NCI-H446 (cell line): ENCODE data around the gene TEPSIN.

ENCODE experiments used
- DNase-seq, 2 experiments: peaks; one replicate each; lab custom pipeline; 2025; lab: John Stamatoyannopoulos, UW

TEPSIN gene

DNA sequence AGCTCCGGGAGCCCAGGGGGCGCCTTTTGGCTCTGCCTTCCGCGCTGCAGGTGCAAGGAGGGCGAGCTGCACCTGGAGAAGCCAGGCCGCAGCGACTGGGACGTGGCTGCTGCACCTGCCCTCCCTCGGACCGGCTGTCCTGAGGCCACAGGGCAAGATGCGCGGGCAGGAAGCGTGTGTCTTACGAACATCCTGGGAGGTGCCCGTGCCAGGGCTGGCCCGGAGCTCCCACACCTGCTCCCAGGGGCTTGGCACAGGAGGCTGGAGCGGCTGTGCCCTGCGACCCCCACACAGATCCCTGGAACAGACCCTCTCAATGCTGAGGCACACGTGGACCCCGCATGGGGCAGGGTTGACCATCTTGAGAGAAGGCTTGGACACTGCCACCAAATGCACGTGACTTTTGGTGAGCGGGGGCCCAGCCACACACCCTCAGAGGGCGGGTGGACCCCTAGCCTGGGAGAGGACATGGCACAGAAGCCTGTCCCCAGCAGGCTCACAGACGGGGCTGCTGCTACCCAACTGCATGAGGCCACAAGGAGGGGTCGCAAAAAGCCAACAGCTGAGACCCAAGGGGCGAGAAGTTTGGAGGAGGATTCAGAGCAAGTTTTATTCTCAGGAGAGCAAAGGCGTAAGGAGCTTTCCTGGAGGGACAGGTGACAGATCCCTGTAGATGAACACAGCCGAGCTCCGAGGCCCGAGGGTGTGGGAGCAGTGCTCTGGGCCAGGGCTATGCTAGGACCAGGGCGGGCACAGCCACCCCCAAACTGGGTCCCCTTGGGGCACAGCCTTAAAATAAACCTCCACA lies 11.6 kb upstream of the TEPSIN start:
- no peak for DNase-seq

DNA sequence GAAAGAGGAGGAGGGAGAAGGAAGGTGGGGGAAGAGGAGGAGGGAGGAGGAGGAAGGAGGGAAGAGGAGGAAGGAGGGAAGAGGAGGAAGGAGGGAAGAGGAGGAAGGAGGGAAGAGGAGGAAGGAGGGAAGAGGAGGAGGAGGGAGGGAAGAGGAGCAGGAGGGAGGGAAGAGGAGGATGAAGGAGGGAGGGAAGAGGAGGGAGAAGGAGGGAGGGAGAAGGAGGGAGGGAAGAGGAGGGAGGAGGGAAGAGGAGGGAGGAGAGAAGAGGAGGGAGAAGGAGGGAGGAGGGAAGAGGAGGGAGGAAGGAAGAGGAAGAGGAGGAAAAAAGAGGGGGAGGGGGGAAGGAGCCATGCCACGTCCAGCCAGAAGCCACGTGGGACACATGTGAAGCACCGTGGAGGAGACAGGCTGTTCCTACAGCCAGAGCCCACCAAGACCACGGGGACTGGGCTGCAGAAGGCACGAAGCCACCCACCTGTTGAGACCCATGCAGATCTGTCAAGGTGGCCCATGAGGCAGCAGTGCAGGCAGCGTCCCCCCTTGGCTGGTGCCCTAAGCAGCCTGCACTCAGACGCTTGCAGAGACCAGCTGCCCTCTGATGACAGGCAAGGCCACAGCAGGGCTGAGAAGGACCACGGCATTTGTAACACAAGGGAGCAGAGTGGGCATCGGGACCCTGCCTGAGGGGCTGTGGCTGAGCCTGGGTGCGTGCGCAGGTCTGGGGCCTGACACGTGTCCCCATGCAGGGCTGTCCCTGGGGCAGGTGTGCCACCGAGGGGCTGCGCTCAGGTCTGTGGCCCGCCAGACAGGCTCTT lies 10.6 kb upstream of the TEPSIN start:
- DNase-seq = no peak

DNA sequence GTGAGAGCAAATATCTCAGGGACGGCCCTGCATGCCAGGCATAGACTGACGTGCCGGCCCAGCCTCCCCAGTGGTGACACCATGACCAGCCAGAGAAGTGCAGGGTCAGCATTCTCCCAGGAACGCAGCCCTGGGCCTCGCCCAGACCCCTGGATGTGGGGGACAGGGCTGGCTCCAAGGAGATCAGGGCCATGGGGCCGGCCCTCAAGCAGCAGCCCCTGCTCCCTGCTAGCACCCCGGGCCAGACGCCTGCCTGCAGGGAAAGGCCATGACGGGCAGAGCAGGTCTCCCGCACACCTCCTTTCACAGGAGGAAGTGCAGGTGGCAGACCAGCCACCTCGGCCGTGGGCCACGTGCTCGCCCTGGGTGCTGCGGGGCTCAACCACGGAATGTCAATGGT lies 9.8 kb upstream of the TEPSIN start:
- DNase-seq = no peak

DNA sequence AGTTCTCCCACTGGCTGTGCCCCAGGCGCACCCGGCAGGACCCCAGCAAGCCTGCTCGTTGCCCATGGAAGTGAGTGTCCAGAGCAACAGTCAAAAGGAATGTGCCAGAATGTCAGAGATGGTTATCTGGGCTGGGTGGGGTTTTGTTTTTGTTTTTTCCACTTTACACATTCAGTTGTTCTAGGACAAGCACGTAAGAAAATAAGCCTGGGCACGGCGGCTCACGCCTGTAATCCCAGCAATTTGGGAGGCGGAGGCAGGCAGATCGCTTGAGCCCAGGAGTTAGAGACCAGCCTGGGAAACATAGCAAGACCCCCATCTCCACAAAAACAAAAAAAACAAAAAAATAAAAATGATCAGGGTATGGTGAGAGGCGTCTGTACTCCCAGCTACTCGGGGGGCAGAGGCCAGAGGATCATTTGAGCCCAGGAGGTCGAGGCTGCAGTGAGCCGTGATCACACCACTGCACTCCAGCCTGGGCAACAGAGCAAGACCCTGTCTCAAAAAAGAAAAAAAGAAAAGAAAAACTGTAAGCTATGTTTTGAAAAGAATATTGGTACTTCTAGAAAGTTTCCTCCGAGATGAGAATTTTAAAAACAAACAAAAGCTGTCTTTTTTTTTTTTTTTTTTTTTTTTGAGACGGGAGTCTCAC lies 8.6 kb upstream of the TEPSIN start:
- no peak for DNase-seq

DNA sequence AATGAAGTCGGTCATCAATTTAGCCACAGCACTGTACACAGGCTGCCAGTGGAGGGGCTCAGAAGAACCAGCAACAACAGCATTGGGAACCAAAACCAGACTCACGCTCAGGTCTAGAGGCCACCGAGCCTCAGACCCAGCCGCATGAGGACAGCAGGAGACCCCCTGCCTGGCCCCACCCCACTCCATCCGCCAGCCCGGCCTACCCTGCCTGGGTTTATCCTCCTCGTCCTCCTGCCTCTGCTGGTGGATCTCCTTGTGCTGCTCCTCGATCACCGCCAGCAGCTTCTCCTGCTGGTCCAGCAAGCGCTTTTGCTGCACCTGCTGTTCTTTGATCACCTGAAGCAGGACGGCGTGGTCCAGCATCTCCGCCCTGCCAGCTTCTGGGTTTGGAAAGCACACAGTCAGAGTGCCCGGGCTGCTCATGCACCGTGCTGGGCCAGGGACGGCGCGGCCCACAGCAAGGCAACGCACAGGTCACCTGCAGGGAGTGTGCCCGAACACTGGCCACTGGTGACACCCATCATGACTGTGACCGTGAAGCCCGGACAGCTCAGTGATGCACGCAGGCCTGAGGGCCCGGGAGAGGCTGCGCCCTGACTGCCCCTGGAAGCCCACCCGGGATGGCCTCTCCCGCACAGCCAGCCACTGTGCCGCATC lies 8.0 kb upstream of the TEPSIN start:
- no peak for DNase-seq

DNA sequence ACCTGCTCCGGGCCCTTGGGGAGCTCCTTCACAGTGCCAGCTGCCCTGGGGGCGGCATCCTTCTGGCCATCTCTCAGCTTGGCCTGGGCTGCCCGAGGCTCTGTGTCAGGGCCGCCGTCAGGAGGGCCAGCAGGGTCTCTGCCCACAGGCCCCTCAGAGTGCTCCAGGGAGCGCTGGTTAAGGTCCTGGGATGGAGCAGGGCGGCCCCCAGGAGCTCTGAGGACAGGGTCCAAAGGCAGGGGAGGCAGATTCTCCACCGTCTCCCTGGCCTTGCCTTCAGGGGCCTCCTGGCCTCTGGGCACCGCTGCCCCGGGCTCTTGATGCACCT lies 7.5 kb upstream of the TEPSIN start:
- no peak for DNase-seq

DNA sequence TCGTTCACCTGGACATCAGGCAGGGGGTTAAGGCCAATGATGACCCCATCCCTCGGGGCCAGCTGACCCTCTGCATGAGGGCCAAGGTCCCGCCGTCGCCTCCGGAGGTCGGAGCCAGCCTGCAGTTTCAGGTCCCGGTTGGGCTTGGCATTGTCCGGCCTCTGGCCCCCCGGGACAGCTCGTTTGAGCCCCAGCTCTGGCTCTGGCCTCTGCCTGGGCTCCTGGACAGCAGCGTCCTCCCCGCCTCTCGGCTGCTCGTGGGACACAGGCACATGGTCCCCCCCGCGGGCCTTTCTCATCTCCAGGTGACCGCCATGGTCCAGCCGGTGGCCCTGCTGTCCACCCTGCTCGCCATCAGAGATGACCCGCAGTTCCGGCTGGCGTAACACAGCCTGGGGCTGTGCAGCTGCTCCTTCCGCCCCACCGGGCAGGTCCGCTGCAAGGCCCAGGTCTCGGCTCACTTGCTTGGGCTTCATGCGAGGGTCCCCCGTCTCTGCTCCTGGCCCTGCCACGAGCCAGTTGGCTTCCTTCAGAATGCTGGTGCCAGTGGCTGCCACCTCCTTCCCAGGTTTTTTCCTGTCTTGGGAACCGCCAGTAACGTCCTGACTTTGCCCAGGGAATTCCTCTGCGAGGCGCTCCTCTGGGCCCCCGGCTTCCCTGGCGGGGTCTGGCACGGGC lies 6.9 kb upstream of the TEPSIN start:
- DNase-seq = no peak

DNA sequence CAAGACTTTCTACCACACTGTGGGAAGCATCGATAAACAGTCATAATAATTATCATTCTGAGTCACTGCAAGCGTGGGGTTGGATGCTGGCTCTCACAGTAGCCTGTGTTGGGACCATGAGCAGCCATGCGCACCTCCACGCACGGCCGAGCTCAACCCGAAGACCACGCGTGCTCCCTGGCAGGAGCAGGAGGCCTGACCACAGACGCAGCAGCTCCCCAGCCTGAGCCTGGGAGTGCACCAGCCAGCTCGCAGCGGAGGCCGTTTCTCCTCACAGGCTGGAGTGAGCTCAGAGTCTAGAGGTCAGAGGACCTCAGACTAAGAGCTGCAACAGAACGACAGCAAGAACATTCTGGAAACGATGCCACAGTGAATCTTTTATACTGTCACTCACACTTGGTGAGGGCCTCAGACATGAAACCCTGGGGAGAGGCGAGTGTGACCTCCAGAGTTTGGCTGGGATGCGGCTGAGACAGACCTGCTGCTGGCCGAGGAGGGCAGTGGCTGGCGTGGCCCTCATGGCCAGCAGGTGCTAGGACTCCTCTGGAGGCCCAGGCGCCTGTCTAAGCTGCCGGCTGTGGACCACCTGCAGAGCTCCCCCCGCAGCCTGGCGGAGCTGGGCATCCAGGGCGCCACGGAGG lies 6.3 kb upstream of the TEPSIN start:
- no peak for DNase-seq

DNA sequence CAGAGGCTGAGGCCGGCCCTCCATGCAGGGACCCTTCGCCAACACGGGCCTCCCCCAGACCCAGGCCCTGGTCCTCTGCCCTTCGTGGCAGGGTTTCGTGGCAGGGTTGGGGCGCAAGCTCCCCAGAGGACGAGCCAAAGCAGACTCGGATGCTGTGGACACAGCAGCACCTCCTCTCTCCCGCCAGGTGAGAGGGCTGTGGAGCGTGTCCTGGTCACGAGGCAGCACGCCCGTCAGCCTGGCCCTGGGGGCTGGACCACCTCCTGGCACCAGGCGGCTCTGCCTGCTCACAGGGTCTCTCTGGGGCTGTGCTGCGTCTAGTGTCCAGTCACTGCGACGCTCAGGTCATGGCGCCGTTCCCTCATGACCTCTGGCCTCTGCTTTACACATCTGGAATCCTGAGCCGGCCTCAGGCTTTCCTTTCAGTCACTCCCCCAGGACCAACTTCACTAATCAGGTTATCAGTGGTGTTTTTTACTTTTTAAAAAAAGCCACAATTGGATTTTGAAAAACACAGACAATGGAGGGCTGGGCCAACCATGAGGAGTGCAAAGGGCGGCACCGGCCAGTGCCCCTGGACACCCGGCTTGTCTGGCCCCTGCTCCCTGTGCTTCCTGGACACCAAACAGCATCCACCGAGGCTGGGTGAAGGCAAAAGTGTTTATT lies 5.6 kb upstream of the TEPSIN start:
- no peak for DNase-seq

DNA sequence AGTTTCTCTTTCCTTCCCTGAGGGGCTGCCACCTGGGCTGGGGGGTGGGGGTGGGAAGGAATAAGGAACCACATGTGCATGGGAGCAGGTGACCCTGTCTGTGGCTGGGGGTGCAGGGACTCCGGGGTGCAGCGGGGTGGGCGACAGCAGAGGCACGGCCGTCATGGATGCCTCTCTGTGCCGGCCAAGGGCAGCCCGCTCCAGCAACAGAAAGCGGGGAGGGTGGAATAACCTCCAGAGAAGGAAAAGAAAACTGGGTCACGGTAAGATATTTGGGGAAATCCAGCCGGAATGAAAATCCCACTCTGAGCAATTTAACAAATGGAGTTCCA lies 4.4 kb upstream of the TEPSIN start:
- DNase-seq = no peak

DNA sequence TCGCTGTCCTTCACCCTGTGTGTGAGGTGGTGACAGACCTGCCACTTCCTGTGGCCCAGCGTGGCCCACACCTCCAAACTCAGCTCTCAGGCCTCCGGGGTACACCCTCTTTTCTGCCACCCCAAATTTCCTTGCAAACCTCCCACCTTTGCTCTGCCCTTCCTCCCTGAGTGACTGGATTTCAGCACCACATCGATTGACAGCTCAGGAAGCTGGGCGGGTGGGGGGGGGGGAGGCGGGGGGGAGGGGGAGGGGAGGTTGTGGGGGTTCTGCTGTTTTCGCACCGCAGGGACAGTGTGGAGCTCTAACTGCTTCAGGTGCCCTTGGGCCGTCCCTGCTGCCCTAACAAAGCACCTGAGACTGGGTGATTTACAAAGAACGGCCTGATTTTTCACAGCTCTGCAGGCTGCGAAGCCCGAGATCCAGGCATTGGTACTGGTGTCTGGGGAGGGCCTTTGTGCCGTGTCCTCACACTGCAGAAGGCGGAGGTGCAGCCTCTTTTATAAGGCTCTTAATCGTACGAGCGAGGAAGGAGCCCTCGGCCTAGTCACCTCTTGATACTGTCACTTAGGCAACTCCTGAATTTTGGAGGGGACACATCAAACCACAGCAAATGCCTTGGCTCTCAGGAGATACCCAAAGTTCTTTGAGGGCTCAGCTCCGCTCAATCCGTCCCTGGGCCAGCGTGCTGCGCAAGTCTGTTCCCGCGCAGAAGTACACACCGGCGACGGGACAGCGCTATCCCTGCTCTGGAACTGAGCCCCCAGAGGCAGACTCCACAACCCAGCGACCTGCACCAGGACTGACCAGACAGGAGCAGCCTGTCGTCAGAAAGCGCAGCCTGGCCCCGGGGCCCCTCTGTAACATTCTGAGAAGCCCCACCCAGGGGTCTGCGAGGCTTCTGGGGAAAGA lies 3.8 kb upstream of the TEPSIN start:
- DNase-seq = no peak

DNA sequence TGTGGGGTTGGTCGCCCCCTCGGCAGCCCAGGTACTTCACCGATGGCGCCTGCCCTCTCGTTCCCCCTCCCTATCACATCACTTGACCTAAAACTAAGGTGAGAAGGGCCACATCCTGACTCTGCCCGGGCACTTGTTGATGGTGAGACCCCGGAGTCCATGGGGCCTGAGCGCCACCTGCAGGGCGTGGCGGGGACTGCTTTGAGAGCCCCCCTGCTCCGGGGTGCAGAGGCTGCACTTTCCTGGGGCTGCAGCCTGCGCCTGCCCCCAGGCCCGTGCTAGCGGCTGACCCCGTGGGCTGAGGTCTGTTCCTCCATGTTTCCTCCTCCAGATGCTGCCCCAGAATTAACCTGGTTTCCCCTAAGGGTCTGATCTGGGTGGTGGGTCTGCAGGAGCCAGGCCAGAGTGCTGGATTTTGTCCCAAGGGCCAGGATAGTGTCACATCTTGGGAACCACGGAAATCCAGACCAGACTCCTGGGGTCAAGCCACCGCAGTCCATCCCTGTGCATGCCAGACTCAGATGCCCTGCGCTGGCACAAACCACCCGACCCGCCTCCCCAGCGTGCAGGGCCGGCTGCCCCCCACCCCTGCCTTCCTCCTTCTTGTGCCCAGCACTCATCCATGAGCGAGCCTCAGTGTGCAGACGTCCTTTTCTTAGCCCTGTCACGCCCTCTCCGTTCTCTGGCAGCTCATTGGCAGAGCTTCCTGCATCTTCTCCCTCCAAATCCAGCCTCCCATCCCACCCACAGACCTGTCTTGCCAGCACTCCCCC lies 3.0 kb upstream of the TEPSIN start:
- DNase-seq = peak in 1 of 2 experiments; percentile 56

DNA sequence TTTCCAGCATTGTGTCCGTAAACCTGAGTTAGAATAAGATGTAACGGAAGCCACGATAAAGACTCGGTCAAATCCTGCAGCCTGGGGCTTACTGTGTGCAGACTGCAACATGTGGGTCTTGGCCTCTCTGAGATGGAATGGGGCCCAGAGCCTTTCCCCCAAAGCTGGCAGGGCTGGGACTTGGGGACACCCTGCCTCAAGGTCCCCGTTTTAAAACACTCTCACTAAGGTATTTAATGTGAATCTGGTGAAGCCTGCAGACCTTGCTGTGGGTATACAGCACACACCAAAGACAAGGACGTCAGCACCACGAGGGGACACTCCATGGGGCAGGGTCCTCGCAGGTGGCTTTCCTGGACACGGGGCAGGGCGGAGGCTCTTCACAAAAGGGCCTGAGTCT lies 2.3 kb upstream of the TEPSIN start:
- DNase-seq = no peak

DNA sequence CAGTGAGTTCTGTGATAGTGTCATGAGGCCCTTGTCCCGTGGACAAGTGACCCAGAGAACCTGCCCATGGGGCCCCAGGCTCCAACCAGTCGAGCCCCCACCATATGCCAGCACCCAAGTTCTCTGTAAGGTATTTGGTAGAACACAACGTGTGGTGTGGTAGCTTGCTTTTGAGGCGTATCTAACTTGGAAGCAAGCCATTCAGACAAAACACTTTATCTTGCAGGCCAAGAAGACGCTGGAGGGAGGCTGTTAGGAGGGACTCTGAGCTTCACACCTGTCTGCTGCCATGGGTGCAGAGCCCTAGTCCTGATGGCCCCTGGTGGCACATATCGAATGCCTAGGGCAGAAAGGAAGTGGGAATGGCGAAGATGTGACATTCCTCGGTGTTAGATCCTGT lies 1.9 kb upstream of the TEPSIN start:
- DNase-seq = no peak

DNA sequence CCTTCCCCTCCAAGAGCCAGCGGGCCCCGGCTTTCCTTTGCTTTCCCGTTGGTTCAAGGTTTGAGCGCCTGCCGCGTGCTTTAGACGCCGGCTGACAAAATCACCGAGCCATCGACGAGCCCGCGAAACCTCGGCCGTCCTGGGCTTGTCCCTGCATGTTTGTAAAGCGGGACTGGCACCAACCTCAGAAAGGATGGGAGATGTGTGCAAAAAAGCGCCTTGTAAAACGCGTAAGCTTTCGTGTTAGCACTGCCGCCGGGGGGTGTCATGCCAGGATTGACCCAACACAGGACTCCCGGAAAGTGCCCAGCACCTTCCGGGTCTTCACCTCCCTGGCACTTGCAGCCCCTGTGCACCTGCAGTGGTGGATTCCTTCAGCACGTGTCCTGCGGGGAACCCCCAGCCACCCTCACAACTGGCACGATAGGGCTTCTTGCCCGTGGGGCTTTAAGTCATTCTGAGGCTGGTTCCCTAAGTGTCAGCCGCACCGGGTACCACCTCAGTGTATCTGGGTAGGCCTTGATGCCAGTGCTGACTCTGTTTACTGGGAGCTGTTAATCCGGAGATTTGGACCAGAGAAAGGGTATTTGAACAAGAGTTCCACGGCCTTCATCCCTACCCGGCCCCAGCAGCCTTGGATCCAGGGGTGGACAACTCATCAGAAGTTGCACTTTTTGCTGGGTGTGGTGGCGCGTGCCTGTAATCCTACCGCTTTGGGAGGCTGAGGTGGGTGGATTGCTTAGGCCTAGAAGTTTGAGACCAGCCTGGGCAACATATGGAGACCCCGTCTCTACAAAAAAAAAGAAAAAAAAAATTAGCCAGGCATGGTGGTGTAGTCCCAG lies 1.1 kb upstream of the TEPSIN start:
- no peak for DNase-seq

DNA sequence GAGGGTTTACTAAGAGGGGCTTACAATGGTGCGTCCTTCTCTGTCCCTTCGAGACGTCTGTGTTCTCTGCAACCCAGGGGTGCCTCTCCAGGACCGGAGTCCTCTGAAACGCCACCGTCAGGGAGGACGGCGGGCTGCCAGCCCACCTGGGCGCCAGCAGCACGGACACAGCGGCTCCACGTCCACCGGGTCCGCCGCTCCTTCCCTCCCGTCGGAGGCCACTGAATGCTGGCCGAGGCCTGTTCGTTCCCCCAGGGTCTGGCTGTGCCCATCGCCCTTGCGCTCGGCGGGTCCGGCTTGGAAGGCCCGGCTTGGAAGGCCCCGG lies 403 bp downstream of the TEPSIN start:
- no peak for DNase-seq

DNA sequence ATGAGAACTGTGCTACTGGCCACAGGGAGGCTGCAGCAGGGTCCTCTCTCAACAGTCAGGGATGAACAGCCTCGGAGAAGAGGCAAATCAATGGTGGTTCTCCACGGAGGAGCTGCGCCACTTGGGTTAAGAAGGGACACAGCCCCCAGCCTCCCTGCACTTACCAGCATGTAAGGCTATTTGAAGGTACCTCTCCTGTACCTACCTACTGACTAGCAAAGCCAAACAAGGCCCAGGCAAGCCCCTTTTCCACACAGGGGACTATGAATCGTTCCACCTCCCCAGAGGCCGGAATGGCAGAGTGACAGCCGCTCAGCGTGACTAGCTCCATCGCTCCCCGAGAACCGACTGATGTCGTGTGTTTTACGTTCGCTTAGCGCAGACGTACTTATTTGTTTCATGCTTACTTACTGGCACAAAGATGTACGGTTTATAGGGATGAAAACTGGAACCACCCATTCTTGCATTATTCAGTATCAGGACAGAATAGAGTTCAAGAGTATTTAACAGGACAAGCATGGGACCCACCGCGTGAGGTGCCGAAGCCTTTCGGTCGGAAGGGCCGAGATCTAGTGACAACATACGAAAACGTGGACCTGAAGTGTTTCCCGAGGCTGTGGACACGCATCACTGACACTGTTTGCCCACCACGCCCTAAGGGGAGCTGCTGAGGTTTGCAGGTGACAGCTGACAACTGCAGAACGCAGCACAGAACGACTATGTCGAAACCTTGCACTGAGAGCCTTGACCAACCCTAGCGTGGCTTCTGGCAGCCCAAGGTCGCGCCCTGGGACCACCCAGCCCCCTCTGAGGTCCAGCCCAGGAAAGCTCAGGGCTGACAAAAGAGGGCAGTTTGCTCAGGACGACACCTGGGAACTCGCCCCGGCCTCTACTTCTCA lies 1.0 kb downstream of the TEPSIN start:
- no peak for DNase-seq
